Central memory CD8-positive, alpha-beta T cell (primary cell): ENCODE measurements around the gene ARIH2.

Experiments used
- ATAC-seq: fragments of 150-1000 bp; cut with Tn5 transposase; replicated peaks from 2 replicates; pipeline ENCODE4 v1.10.0; 2022; ENCODE audit warnings: mild to moderate bottlenecking, moderate FRiP score, moderate number of reproducible peaks; ENCODE audit not compliant: poor library complexity, severe bottlenecking; ENCODE audit errors: extremely low read depth
- DNase-seq, 2 donors: peaks; one replicate each; pipeline ENCODE4 v3.0.0; 2021; ENCODE audit warnings: low spot score in 2 of 2
- H3K27ac Mint-ChIP-seq: one replicate; pipeline ENCODE4 v1.8.0; 2022; ENCODE audit warnings: low read depth, mild to moderate bottlenecking, moderate library complexity, mixed read lengths
- H3K27me3 Mint-ChIP-seq: one replicate; pipeline ENCODE4 v1.8.0; 2022; ENCODE audit warnings: mixed read lengths
- H3K36me3 Mint-ChIP-seq: one replicate; pipeline ENCODE4 v1.8.0; 2022; ENCODE audit warnings: mild to moderate bottlenecking, moderate library complexity, mixed read lengths; ENCODE audit not compliant: insufficient read depth
- H3K4me1 Mint-ChIP-seq: one replicate; pipeline ENCODE4 v1.8.0; 2022; ENCODE audit warnings: mixed read lengths
- H3K4me3 Mint-ChIP-seq: one replicate; pipeline ENCODE4 v1.8.0; 2022; ENCODE audit warnings: mild to moderate bottlenecking, moderate library complexity, mixed read lengths
- H3K9me3 Mint-ChIP-seq: one replicate; pipeline ENCODE4 v1.8.0; 2022; ENCODE audit warnings: mixed read lengths

Gene ARIH2

GRCh38 chr3:48934333-48934991 is 15.8 kb downstream of the ARIH2 start:
- Mint-ChIP-seq H3K36me3 (peaks cover 50% of the 10 kb centered on the region), H3K27ac (no peak overlapping the region), H3K4me3 (no peak overlapping the region), H3K4me1 (peaks cover 46% of the 10 kb centered on the region), H3K27me3 (no peaks in the 10 kb centered on the region), H3K9me3 (no peaks in the 10 kb centered on the region)
- ATAC-seq = no peak
- no peak for DNase-seq

GRCh38 chr3:48935530-48935929 is 16.9 kb downstream of the ARIH2 start:
- ATAC-seq = no peak
- Mint-ChIP-seq H3K9me3 (no peaks in the 10 kb centered on the region), H3K27me3 (no peaks in the 10 kb centered on the region), H3K36me3 (peaks cover 48% of the 10 kb centered on the region), H3K4me1 (peaks cover 40% of the 10 kb centered on the region), H3K4me3 (no peak overlapping the region), H3K27ac (no peak overlapping the region)
- no peak for DNase-seq

- H3K36me3 Mint-ChIP-seq = peaks cover 40% of the 10 kb centered on the region
- H3K4me1 Mint-ChIP-seq = peaks cover 30% of the 10 kb centered on the region
- H3K4me3 Mint-ChIP-seq = no peak overlapping the region
- H3K9me3 Mint-ChIP-seq = no peaks in the 10 kb centered on the region
- no peak for ATAC-seq
- H3K27me3 Mint-ChIP-seq = no peaks in the 10 kb centered on the region
- DNase-seq = no peak
- peak overlapping the region; percentile 54 for H3K27ac Mint-ChIP-seq
Observed at GRCh38 chr3:48938156-48938555, 19.5 kb downstream of the ARIH2 start.

GRCh38 chr3:48938689-48939088 is 20.0 kb downstream of the ARIH2 start:
- H3K36me3 Mint-ChIP-seq = peaks cover 38% of the 10 kb centered on the region
- H3K4me1 Mint-ChIP-seq = peaks cover 33% of the 10 kb centered on the region
- H3K4me3 Mint-ChIP-seq = no peak overlapping the region
- no peaks in the 10 kb centered on the region for H3K9me3 Mint-ChIP-seq
- H3K27ac Mint-ChIP-seq = peak overlapping the region; percentile 54
- no peaks in the 10 kb centered on the region for H3K27me3 Mint-ChIP-seq
- no peak for DNase-seq
- ATAC-seq = no peak

- Mint-ChIP-seq H3K9me3 (no peaks in the 10 kb centered on the region), H3K27ac (no peak overlapping the region), H3K4me1 (peaks cover 36% of the 10 kb centered on the region), H3K27me3 (no peaks in the 10 kb centered on the region), H3K36me3 (peaks cover 12% of the 10 kb centered on the region), H3K4me3 (no peak overlapping the region)
- ATAC-seq (no peak), DNase-seq (no peak)
Observed at GRCh38 chr3:48945432-48945831, 26.8 kb downstream of the ARIH2 start.

- ATAC-seq = no peak
- Mint-ChIP-seq H3K27ac (no peak overlapping the region), H3K4me3 (no peak overlapping the region), H3K27me3 (no peaks in the 10 kb centered on the region), H3K9me3 (no peaks in the 10 kb centered on the region), H3K36me3 (peaks cover 10% of the 10 kb centered on the region), H3K4me1 (peaks cover 36% of the 10 kb centered on the region)
- DNase-seq = no peak
Observed at GRCh38 chr3:48945891-48946549, 27.4 kb downstream of the ARIH2 start.

- no peaks in the 10 kb centered on the region for H3K27me3 Mint-ChIP-seq
- H3K36me3 Mint-ChIP-seq = peaks cover 13% of the 10 kb centered on the region
- H3K4me1 Mint-ChIP-seq = peaks cover 34% of the 10 kb centered on the region
- no peaks in the 10 kb centered on the region for H3K9me3 Mint-ChIP-seq
- no peak overlapping the region for H3K27ac Mint-ChIP-seq
- no peak overlapping the region for H3K4me3 Mint-ChIP-seq
- DNase-seq = no peak
- ATAC-seq = no peak
Observed at GRCh38 chr3:48949376-48949717, 30.7 kb downstream of the ARIH2 start.

GRCh38 chr3:48950051-48950450 is 31.4 kb downstream of the ARIH2 start:
- no peak overlapping the region for H3K4me3 Mint-ChIP-seq
- peaks cover 28% of the 10 kb centered on the region for H3K4me1 Mint-ChIP-seq
- no peaks in the 10 kb centered on the region for H3K9me3 Mint-ChIP-seq
- ATAC-seq = no peak
- H3K27ac Mint-ChIP-seq = no peak overlapping the region
- DNase-seq = no peak
- H3K36me3 Mint-ChIP-seq = peaks cover 13% of the 10 kb centered on the region
- no peaks in the 10 kb centered on the region for H3K27me3 Mint-ChIP-seq

GRCh38 chr3:48951764-48952163 is 33.1 kb downstream of the ARIH2 start:
- peaks cover 18% of the 10 kb centered on the region for H3K4me1 Mint-ChIP-seq
- H3K27ac Mint-ChIP-seq = peak overlapping the region; percentile 0
- no peaks in the 10 kb centered on the region for H3K27me3 Mint-ChIP-seq
- H3K36me3 Mint-ChIP-seq = peaks cover 12% of the 10 kb centered on the region
- no peak for DNase-seq
- no peak for ATAC-seq
- H3K4me3 Mint-ChIP-seq = no peak overlapping the region
- no peaks in the 10 kb centered on the region for H3K9me3 Mint-ChIP-seq

- H3K4me1 Mint-ChIP-seq = peaks cover 18% of the 10 kb centered on the region
- no peaks in the 10 kb centered on the region for H3K9me3 Mint-ChIP-seq
Observed at GRCh38 chr3:48952510-48953118, 34.0 kb downstream of the ARIH2 start.

GRCh38 chr3:48957006-48957705 is 38.5 kb downstream of the ARIH2 start:
- DNase-seq (no peak), ATAC-seq (no peak)
- Mint-ChIP-seq H3K27ac (no peak overlapping the region), H3K4me3 (no peak overlapping the region), H3K9me3 (no peaks in the 10 kb centered on the region), H3K4me1 (peaks cover 13% of the 10 kb centered on the region), H3K36me3 (peaks cover 16% of the 10 kb centered on the region), H3K27me3 (no peaks in the 10 kb centered on the region)

More at GRCh38 chr3:48952510-48953118, 34.0 kb downstream of the ARIH2 start:
- Mint-ChIP-seq H3K27me3 (no peaks in the 10 kb centered on the region), H3K27ac (peak overlapping the region; percentile 0), H3K4me3 (no peak overlapping the region), H3K36me3 (peaks cover 12% of the 10 kb centered on the region)
- peak in 1 of 2 donors; percentile 33 for DNase-seq
- no peak for ATAC-seq

- Mint-ChIP-seq H3K4me3 (no peak overlapping the region), H3K36me3 (peaks cover 29% of the 10 kb centered on the region), H3K9me3 (no peaks in the 10 kb centered on the region), H3K4me1 (no peaks in the 10 kb centered on the region), H3K27ac (no peak overlapping the region), H3K27me3 (no peaks in the 10 kb centered on the region)
- DNase-seq (no peak), ATAC-seq (no peak)
Observed at GRCh38 chr3:48960841-48961413, 42.3 kb downstream of the ARIH2 start.
